SU-DHL-6 (cell line): Measurements from ENCODE around the gene OR10C1.
"Not testable (repeated sequence)": the region's sequence is repeated elsewhere in the genome, so short reads cannot be mapped to it uniquely, and the experiment has no call there.

Experiments used
- CTCF ChIP-seq: fragments of 200-600 bp; sonication (generic); IDR thresholded peaks from one replicate; pipeline ENCODE4 v1.5.1; 2017; ENCODE audit warnings: antibody characterized with exemption, mild to moderate bottlenecking, low read length, moderate library complexity; ENCODE audit not compliant: insufficient read depth, poor library complexity, severe bottlenecking
- EZH2phosphoT487 ChIP-seq: fragments of 200-600 bp; sonication (generic), shearing (Covaris generic); conservative IDR thresholded peaks from 2 replicates; pipeline ENCODE4 v1.6.1; 2018; ENCODE audit warnings: mild to moderate bottlenecking, antibody characterized with exemption, low read length, moderate library complexity, mixed read lengths

- TF ChIP-seq CTCF, EZH2phosphoT487: not testable (repeated sequence)
Observed at GRCh38 chr6:29436730-29437129, 2.4 kb upstream of the OR10C1 start.
